GM19438 (cell line): ENCODE results near the gene CDH11.

ENCODE experiments used
- ATAC-seq: cut with Tn5 transposase; IDR thresholded peaks from one replicate; pipeline ENCODE4 v1.9.1; 2021; ENCODE audit warnings: low read depth; ENCODE audit not compliant: unreplicated experiment

The CDH11 gene

GRCh38 chr16:64926476-64926875, 195.4 kb downstream of the CDH11 start:
- no peak for ATAC-seq

- no peak for ATAC-seq
Measured at GRCh38 chr16:64925166-64925565, 196.7 kb downstream of the CDH11 start.

GRCh38 chr16:64924086-64924485, 197.8 kb downstream of the CDH11 start:
- no peak for ATAC-seq

GRCh38 chr16:64919929-64920607, 201.8 kb downstream of the CDH11 start:
- no peak for ATAC-seq

- ATAC-seq = no peak
Measured at GRCh38 chr16:64919141-64919540, 202.7 kb downstream of the CDH11 start.

GRCh38 chr16:64916051-64916450, 205.8 kb downstream of the CDH11 start:
- no peak for ATAC-seq

- no peak for ATAC-seq
Measured at GRCh38 chr16:64910356-64910755, 211.5 kb downstream of the CDH11 start.

- ATAC-seq = no peak
Measured at GRCh38 chr16:64907844-64908243, 214.0 kb downstream of the CDH11 start.

- no peak for ATAC-seq
Measured at GRCh38 chr16:64903770-64904169, 218.1 kb downstream of the CDH11 start.

GRCh38 chr16:64900517-64900916, 221.3 kb downstream of the CDH11 start:
- ATAC-seq = no peak

GRCh38 chr16:64900019-64900418, 221.8 kb downstream of the CDH11 start:
- ATAC-seq = no peak

GRCh38 chr16:64898159-64898558, 223.7 kb downstream of the CDH11 start:
- ATAC-seq = no peak
